Fibroblast of the conjunctiva (primary cell): Measurements from ENCODE around the gene GLYR1.

ENCODE experiments used
- DNase-seq: peaks from one replicate; pipeline ENCODE4 v3.0.0-alpha.2; 2010; ENCODE audit warnings: low read depth

Gene GLYR1

GRCh38 chr16:4805231-4805630 lies 41.9 kb downstream of the GLYR1 start:
- no peak for DNase-seq

- DNase-seq, result no peak
Observed at GRCh38 chr16:4803898-4804762, 43.0 kb downstream of the GLYR1 start.

GRCh38 chr16:4803401-4803844 lies 43.7 kb downstream of the GLYR1 start:
- no peak for DNase-seq

- peak; percentile 79 for DNase-seq
Observed at GRCh38 chr16:4802659-4803287, 44.3 kb downstream of the GLYR1 start.

GRCh38 chr16:4801962-4802658 lies 45.0 kb downstream of the GLYR1 start, which contains the start of gene ROGDI:
ROGDI (minus strand) TSS chr16:4802633; CDS start chr16:4802571, 62 bp downstream.
- DNase-seq, result no peak

- no peak for DNase-seq
Observed at GRCh38 chr16:4801051-4801961, 45.8 kb downstream of the GLYR1 start.

- no peak for DNase-seq
Observed at GRCh38 chr16:4800290-4801041, 46.6 kb downstream of the GLYR1 start.

GRCh38 chr16:4799171-4799855 lies 47.8 kb downstream of the GLYR1 start:
- no peak for DNase-seq

- no peak for DNase-seq
Observed at GRCh38 chr16:4798456-4798855, 48.6 kb downstream of the GLYR1 start.

- no peak for DNase-seq
Observed at GRCh38 chr16:4797805-4798252, 49.3 kb downstream of the GLYR1 start.

GRCh38 chr16:4796982-4797804 lies 49.9 kb downstream of the GLYR1 start:
- DNase-seq, result no peak

GRCh38 chr16:4795828-4796572 lies 51.1 kb downstream of the GLYR1 start:
- no peak for DNase-seq

- no peak for DNase-seq
Observed at GRCh38 chr16:4795181-4795827, 51.8 kb downstream of the GLYR1 start, which contains the start of gene SMIM22. SMIM22 (plus strand) TSS chr16:4795369; CDS start chr16:4795735, 366 bp downstream.

- no peak for DNase-seq
Observed at GRCh38 chr16:4792951-4793513, 54.1 kb downstream of the GLYR1 start.

GRCh38 chr16:4790871-4791270 lies 56.2 kb downstream of the GLYR1 start:
- no peak for DNase-seq

- no peak for DNase-seq
Observed at GRCh38 chr16:4790261-4790660, 56.8 kb downstream of the GLYR1 start.

GRCh38 chr16:4788910-4789309 lies 58.2 kb downstream of the GLYR1 start:
- no peak for DNase-seq

GRCh38 chr16:4788489-4788889 lies 58.6 kb downstream of the GLYR1 start:
- no peak for DNase-seq
